HCT116 (cell line): ENCODE results near the gene ADK.

Experiments
- CBX3 ChIP-seq: IDR thresholded peaks from 2 replicates; pipeline ENCODE4 v1.6.1; 2012; ENCODE audit warnings: low read depth
- CEBPB ChIP-seq: IDR thresholded peaks from 2 replicates; pipeline ENCODE4 v1.6.1; 2012; ENCODE audit warnings: low read depth
- EZH2phosphoT487 ChIP-seq: fragments of 200-600 bp; IDR thresholded peaks from 2 replicates; pipeline ENCODE4 v1.6.1; 2018; ENCODE audit warnings: antibody characterized with exemption, borderline replicate concordance
- FOSL1 ChIP-seq: IDR thresholded peaks from 2 replicates; pipeline ENCODE4 v1.6.1; 2012; ENCODE audit warnings: low read depth
- POLR2A ChIP-seq: IDR thresholded peaks from 2 replicates; pipeline ENCODE4 v1.7.0; 2011; ENCODE audit warnings: borderline replicate concordance; ENCODE audit not compliant: insufficient read depth, insufficient read length; ENCODE audit errors: extremely low read depth
- RAD21 ChIP-seq: IDR thresholded peaks from 2 replicates; pipeline ENCODE4 v1.6.1; 2012; ENCODE audit warnings: low read depth, mild to moderate bottlenecking
- SRF ChIP-seq: IDR thresholded peaks from 2 replicates; pipeline ENCODE4 v1.6.1; 2012; ENCODE audit warnings: low read depth
- YY1 ChIP-seq: IDR thresholded peaks from 2 replicates; pipeline ENCODE4 v1.6.1; 2011; ENCODE audit warnings: low read length, low read depth, moderate library complexity, mild to moderate bottlenecking; ENCODE audit not compliant: insufficient replicate concordance; ENCODE audit errors: extremely low read depth
- ZFX ChIP-seq: fragments of 450-650 bp; IDR thresholded peaks from 2 replicates; pipeline ENCODE4 v1.6.1; 2017
- ZNF274 ChIP-seq: fragments of 200-500 bp; sonication (Bioruptor generic); IDR thresholded peaks from 2 replicates; pipeline ENCODE4 v1.6.1; 2014; ENCODE audit warnings: mild to moderate bottlenecking, low read depth, low read length, inconsistent platforms
- TF ChIP-seq, protein P1 (sequence below), 3 experiments: fragments of 200-600 bp in 1 of 3; sonication (generic) in 1 of 3; IDR thresholded peaks in 2 of 3; conservative IDR thresholded peaks in 1 of 3; 2 replicates each; pipeline ENCODE4 v1.5.1; 2012 to 2017; ENCODE audit warnings: low read depth in 2 of 3, low read length in 2 of 3, antibody characterized with exemption in 1 of 3, borderline replicate concordance in 1 of 3, control low read depth in 1 of 3, mild to moderate bottlenecking in 1 of 3, mixed read lengths in 1 of 3, mixed run types in 1 of 3, moderate library complexity in 1 of 3; ENCODE audit not compliant: insufficient read depth in 1 of 3
- TF ChIP-seq, protein P2 (sequence below): IDR thresholded peaks from 2 replicates; pipeline ENCODE4 v1.6.1; 2012; ENCODE audit warnings: low read depth
- TF ChIP-seq, protein P3 (sequence below): IDR thresholded peaks from 2 replicates; pipeline ENCODE4 v1.6.1; 2012

DNA sequence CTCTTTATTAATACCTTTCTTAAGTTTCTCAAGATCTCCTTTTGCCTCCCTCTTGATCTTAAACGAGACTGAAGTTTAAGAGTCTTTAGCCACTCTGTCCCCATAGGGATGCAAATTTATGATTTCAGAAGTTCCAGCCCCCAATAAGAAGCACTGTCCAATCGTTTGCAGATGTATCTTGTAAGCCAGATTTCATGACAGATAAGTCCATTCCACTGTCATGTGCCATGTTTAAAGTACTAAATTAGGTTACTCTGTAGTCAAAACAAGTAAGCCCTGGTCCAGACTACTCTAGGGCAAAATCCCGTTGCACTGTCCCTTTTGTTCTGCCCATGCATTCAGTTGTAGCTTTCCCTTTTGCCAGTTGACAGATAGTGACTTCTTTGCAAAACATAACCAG lies 518.2 kb downstream of the ADK start:
- TF ChIP-seq EZH2phosphoT487 (no peak), POLR2A (no peak), YY1 (no peak), FOSL1 (no peak), SRF (no peak), CEBPB (no peak), CBX3 (no peak), ZNF274 (no peak), ZFX (no peak), RAD21 (no peak)
- TF ChIP-seq, protein P1, sequence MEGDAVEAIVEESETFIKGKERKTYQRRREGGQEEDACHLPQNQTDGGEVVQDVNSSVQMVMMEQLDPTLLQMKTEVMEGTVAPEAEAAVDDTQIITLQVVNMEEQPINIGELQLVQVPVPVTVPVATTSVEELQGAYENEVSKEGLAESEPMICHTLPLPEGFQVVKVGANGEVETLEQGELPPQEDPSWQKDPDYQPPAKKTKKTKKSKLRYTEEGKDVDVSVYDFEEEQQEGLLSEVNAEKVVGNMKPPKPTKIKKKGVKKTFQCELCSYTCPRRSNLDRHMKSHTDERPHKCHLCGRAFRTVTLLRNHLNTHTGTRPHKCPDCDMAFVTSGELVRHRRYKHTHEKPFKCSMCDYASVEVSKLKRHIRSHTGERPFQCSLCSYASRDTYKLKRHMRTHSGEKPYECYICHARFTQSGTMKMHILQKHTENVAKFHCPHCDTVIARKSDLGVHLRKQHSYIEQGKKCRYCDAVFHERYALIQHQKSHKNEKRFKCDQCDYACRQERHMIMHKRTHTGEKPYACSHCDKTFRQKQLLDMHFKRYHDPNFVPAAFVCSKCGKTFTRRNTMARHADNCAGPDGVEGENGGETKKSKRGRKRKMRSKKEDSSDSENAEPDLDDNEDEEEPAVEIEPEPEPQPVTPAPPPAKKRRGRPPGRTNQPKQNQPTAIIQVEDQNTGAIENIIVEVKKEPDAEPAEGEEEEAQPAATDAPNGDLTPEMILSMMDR (IDR thresholded peaks at IDR 0.05 in 2 of 3, conservative IDR thresholded peaks at IDR 0.05 in 1 of 3; ENCODE audit: borderline replicate concordance in 1 of 3, insufficient read depth in 1 of 3, low read depth in 2 of 3, low read length in 2 of 3): no peak
- TF ChIP-seq, protein P2, sequence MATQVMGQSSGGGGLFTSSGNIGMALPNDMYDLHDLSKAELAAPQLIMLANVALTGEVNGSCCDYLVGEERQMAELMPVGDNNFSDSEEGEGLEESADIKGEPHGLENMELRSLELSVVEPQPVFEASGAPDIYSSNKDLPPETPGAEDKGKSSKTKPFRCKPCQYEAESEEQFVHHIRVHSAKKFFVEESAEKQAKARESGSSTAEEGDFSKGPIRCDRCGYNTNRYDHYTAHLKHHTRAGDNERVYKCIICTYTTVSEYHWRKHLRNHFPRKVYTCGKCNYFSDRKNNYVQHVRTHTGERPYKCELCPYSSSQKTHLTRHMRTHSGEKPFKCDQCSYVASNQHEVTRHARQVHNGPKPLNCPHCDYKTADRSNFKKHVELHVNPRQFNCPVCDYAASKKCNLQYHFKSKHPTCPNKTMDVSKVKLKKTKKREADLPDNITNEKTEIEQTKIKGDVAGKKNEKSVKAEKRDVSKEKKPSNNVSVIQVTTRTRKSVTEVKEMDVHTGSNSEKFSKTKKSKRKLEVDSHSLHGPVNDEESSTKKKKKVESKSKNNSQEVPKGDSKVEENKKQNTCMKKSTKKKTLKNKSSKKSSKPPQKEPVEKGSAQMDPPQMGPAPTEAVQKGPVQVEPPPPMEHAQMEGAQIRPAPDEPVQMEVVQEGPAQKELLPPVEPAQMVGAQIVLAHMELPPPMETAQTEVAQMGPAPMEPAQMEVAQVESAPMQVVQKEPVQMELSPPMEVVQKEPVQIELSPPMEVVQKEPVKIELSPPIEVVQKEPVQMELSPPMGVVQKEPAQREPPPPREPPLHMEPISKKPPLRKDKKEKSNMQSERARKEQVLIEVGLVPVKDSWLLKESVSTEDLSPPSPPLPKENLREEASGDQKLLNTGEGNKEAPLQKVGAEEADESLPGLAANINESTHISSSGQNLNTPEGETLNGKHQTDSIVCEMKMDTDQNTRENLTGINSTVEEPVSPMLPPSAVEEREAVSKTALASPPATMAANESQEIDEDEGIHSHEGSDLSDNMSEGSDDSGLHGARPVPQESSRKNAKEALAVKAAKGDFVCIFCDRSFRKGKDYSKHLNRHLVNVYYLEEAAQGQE: no peak
- TF ChIP-seq, protein P3, sequence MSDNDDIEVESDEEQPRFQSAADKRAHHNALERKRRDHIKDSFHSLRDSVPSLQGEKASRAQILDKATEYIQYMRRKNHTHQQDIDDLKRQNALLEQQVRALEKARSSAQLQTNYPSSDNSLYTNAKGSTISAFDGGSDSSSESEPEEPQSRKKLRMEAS: no peak
